ENCODE results near the gene ACVR1. TPM values are rescaled to one million over a fixed set of nuclear protein-coding genes. Genes with fewer than 3 reads are reported as not detected.

Gene ACVR1
- total RNA-seq, 1 experiment from 2014 or later, result 11.1 TPM

- no peaks in the 10 kb centered on the region for H3K36me3 ChIP-seq (ENCODE audit: control insufficient read depth, insufficient read depth, low read length)
- Mint-ChIP-seq H3K27ac (ENCODE audit: unreplicated experiment) (no peak overlapping the region), H3K9me3 (ENCODE audit: unreplicated experiment) (no peaks in the 10 kb centered on the region), H3K27me3 (ENCODE audit: insufficient read depth, unreplicated experiment) (no peaks in the 10 kb centered on the region), H3K36me3 (ENCODE audit: insufficient read depth, unreplicated experiment) (no peaks in the 10 kb centered on the region), H3K4me3 (ENCODE audit: unreplicated experiment) (no peak overlapping the region), H3K4me1 (ENCODE audit: low read depth, unreplicated experiment) (no peaks in the 10 kb centered on the region)
- ChIA-PET CTCF (no interaction called here), POLR2A (no interaction called here)
- no peaks in the 10 kb centered on the region for H3K4me1 ChIP-seq
- no peak overlapping the region for H3K4me3 ChIP-seq (ENCODE audit: low read depth, low read length)
- no TSS peak for BruUV-seq (replicated peaks)
- intact Hi-C loops (cut with micrococcal nuclease; ENCODE audit: unreplicated experiment), result no loop called here
- H3K9me3 ChIP-seq, result no peaks in the 10 kb centered on the region
- DNase-seq, result no peak
- TF ChIP-seq, protein P1, sequence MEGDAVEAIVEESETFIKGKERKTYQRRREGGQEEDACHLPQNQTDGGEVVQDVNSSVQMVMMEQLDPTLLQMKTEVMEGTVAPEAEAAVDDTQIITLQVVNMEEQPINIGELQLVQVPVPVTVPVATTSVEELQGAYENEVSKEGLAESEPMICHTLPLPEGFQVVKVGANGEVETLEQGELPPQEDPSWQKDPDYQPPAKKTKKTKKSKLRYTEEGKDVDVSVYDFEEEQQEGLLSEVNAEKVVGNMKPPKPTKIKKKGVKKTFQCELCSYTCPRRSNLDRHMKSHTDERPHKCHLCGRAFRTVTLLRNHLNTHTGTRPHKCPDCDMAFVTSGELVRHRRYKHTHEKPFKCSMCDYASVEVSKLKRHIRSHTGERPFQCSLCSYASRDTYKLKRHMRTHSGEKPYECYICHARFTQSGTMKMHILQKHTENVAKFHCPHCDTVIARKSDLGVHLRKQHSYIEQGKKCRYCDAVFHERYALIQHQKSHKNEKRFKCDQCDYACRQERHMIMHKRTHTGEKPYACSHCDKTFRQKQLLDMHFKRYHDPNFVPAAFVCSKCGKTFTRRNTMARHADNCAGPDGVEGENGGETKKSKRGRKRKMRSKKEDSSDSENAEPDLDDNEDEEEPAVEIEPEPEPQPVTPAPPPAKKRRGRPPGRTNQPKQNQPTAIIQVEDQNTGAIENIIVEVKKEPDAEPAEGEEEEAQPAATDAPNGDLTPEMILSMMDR (IDR thresholded peaks at IDR 0.05; ENCODE audit: insufficient read depth in 1 of 2, low read depth in 1 of 2, low read length in 1 of 2, severe bottlenecking in 1 of 2, unreplicated experiment in 1 of 2), result no peak
- H3K27me3 ChIP-seq (replicated peaks; ENCODE audit: control insufficient read depth, insufficient read depth, low read length), result no peaks in the 10 kb centered on the region
Measured at GRCh38 chr2:157919181-157919580, 43.1 kb upstream of the ACVR1 start.

- no peaks in the 10 kb centered on the region for H3K9me3 Mint-ChIP-seq (ENCODE audit: unreplicated experiment)
- DNase-seq, result no peak
- H3K4me3 ChIP-seq (ENCODE audit: low read depth, low read length), result no peak overlapping the region
- no peaks in the 10 kb centered on the region for H3K36me3 Mint-ChIP-seq (ENCODE audit: insufficient read depth, unreplicated experiment)
- no peaks in the 10 kb centered on the region for H3K27me3 Mint-ChIP-seq (ENCODE audit: insufficient read depth, unreplicated experiment)
- no peaks in the 10 kb centered on the region for H3K36me3 ChIP-seq (ENCODE audit: control insufficient read depth, insufficient read depth, low read length)
- TF ChIP-seq, protein P1 (IDR thresholded peaks at IDR 0.05; ENCODE audit: insufficient read depth in 1 of 2, low read depth in 1 of 2, low read length in 1 of 2, severe bottlenecking in 1 of 2, unreplicated experiment in 1 of 2), result no peak
- intact Hi-C loops (cut with micrococcal nuclease; ENCODE audit: unreplicated experiment), result no loop called here
- H3K9me3 ChIP-seq, result no peaks in the 10 kb centered on the region
- H3K4me1 ChIP-seq, result no peaks in the 10 kb centered on the region
- no peaks in the 10 kb centered on the region for H3K27me3 ChIP-seq (replicated peaks; ENCODE audit: control insufficient read depth, insufficient read depth, low read length)
- ChIA-PET POLR2A (no interaction called here), CTCF (no interaction called here)
- BruUV-seq (replicated peaks), result no TSS peak
- H3K27ac Mint-ChIP-seq (ENCODE audit: unreplicated experiment), result no peak overlapping the region
- no peaks in the 10 kb centered on the region for H3K4me1 Mint-ChIP-seq (ENCODE audit: low read depth, unreplicated experiment)
- H3K4me3 Mint-ChIP-seq (ENCODE audit: unreplicated experiment), result no peak overlapping the region
Measured at GRCh38 chr2:157918319-157918718, 42.2 kb upstream of the ACVR1 start.

DNA sequence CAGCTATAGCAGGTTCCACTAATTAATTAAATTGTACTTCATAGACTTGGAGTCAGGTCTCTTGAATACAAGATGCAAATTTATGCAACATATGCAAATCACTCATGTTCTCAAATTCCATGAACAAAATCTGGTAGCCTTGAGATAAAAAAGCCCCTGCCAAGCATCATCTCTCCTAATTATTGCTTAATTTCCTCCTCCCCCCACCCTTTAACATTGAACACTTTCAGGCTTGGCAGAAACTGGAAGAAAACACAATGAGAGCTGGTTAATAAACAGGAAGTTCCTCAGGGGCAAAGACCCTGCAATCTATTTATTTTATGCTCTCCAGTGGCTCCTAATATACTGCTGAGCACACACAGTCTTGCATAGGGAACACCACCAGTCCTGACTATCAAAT, 35.6 kb upstream of the ACVR1 start:
- Histone ChIP-seq H3K9me3 (no peaks in the 10 kb centered on the region), H3K27me3 (replicated peaks; ENCODE audit: control insufficient read depth, insufficient read depth, low read length) (no peaks in the 10 kb centered on the region), H3K4me3 (ENCODE audit: low read depth, low read length) (no peak overlapping the region), H3K36me3 (ENCODE audit: control insufficient read depth, insufficient read depth, low read length) (no peaks in the 10 kb centered on the region), H3K4me1 (no peaks in the 10 kb centered on the region)
- no peak overlapping the region for H3K4me3 Mint-ChIP-seq (ENCODE audit: unreplicated experiment)
- no peaks in the 10 kb centered on the region for H3K4me1 Mint-ChIP-seq (ENCODE audit: low read depth, unreplicated experiment)
- H3K27me3 Mint-ChIP-seq (ENCODE audit: insufficient read depth, unreplicated experiment), result peaks cover 2% of the 10 kb centered on the region
- ChIA-PET POLR2A (no interaction called here), CTCF (no interaction called here)
- no peak for DNase-seq
- TF ChIP-seq, protein P1 (IDR thresholded peaks at IDR 0.05; ENCODE audit: insufficient read depth in 1 of 2, low read depth in 1 of 2, low read length in 1 of 2, severe bottlenecking in 1 of 2, unreplicated experiment in 1 of 2), result no peak
- no peaks in the 10 kb centered on the region for H3K36me3 Mint-ChIP-seq (ENCODE audit: insufficient read depth, unreplicated experiment)
- no peak overlapping the region for H3K27ac Mint-ChIP-seq (ENCODE audit: unreplicated experiment)
- BruUV-seq (replicated peaks), result no TSS peak
- intact Hi-C loops (cut with micrococcal nuclease; ENCODE audit: unreplicated experiment), result no loop called here
- no peaks in the 10 kb centered on the region for H3K9me3 Mint-ChIP-seq (ENCODE audit: unreplicated experiment)
